SK-N-SH treated with all-trans-retinoic acid at 6 μM for 48 hours (cell line): ENCODE measurements around the gene SLX1A.

Source experiments
- ISL1 ChIP-seq: fragments of 250-450 bp; sonication (Bioruptor Pico); IDR thresholded peaks from 2 replicates; pipeline ENCODE4 v2.1.2; 2022; ENCODE audit warnings: mild to moderate bottlenecking, moderate library complexity
- ZNF70 ChIP-seq: fragments of 450-650 bp; formaldehyde crosslinking; IDR thresholded peaks from 2 replicates; pipeline ENCODE4 v1.5.0; 2020; ENCODE audit warnings: mild to moderate bottlenecking, moderate library complexity

DNA sequence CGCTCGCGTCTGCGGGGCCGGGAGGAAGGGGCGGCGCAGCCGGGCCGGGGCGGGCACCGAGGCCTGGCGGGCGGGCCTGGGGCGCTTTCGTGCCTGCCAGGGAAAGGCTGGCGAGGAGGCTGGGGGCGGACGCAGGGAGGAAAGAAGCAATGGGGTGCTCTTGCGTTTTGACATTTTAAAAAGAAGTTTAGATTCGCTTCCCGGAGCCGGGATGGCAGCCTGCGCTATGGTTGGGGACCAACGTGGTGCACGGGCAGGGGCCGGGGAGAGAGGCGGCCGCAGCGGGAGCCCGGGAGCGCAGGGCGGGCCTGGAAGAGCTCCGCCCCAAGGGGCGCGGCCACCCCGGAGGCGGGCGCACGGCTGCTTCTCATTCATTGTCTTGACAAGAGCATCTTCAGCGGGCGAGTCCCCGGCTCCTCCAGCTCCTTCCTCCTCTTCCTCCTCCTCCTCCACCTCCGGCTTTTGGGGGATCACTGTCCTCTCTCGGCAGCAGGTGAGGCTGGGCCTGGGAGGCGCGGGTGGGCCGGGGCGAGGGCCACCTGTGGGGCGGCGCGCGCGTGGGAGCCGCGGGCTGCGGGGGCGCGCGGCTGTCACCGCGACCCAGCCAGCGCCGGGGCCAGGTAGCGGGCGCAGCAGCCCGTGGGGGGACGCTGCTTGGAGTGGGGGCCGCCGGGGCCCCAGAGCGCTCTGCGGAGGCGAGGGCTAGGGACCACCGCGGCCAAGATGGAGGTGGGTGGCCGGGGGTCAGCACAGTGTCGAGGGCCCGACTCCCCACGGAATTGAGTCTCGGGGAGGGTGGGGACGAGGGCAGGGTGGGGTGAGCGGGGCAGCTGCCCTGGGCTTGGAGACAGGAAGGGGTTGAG, 10.2 kb upstream of the SLX1A start, which contains the start of gene CORO1A:
- no peak for TF ChIP-seq ISL1 (CRISPR knock-in tag)
- TF ChIP-seq ZNF70 (CRISPR knock-in tag): no peak
